AG09319 (cell line): ENCODE measurements around the gene OFD1.

Experiments used
- DNase-seq: peaks from one replicate; pipeline ENCODE4 v3.0.0-alpha.2; 2010; ENCODE audit warnings: low read depth; ENCODE audit errors: extremely low read depth
- TF ChIP-seq, protein P1 (sequence below): IDR thresholded peaks from 2 replicates; pipeline ENCODE4 v1.5.1; 2011; ENCODE audit warnings: low read depth, mild to moderate bottlenecking, inconsistent platforms, low read length, moderate library complexity

Gene OFD1

DNA sequence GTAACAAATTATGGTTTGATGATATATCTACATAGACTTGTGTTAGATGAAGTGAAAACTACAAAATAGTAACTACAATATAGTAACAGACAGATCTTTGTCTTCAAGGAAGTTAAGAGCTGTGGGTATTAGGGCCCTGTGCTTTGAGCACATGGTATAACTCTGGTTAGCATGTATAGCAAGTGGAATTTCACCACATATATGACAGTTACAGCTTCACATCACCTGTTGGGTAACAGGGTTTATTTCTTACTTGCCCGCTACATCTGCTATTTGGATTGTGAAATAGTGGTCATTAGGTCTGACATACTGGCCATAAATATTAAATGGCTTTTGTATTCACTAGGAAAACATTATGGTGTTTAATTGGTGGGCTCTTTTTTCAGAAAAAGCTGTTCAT lies 20.2 kb downstream of the OFD1 start:
- no peak for DNase-seq

DNA sequence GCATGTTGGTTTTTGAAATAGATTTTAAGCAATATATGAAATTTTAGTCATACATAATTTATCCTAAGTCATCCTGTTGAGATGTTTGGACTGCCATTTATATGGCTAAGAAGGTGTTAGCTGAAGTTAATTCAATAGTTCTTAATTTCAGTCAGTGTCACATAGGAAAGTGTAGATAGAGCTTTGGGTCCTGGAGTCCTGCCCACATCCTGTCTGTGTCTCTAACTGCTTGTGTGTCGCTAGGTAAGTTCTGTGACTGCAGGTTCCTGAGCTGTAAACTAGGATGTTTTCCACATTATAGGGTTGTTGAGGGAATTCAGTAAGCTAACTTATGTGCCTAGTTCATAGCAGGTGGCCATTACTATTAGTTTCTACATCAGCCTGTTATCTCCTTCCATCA lies 20.7 kb downstream of the OFD1 start:
- no peak for DNase-seq
- TF ChIP-seq, protein P1, sequence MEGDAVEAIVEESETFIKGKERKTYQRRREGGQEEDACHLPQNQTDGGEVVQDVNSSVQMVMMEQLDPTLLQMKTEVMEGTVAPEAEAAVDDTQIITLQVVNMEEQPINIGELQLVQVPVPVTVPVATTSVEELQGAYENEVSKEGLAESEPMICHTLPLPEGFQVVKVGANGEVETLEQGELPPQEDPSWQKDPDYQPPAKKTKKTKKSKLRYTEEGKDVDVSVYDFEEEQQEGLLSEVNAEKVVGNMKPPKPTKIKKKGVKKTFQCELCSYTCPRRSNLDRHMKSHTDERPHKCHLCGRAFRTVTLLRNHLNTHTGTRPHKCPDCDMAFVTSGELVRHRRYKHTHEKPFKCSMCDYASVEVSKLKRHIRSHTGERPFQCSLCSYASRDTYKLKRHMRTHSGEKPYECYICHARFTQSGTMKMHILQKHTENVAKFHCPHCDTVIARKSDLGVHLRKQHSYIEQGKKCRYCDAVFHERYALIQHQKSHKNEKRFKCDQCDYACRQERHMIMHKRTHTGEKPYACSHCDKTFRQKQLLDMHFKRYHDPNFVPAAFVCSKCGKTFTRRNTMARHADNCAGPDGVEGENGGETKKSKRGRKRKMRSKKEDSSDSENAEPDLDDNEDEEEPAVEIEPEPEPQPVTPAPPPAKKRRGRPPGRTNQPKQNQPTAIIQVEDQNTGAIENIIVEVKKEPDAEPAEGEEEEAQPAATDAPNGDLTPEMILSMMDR = no peak

More for the DNA sequence above, 20.2 kb downstream of the OFD1 start:
- TF ChIP-seq, protein P1 = no peak

DNA sequence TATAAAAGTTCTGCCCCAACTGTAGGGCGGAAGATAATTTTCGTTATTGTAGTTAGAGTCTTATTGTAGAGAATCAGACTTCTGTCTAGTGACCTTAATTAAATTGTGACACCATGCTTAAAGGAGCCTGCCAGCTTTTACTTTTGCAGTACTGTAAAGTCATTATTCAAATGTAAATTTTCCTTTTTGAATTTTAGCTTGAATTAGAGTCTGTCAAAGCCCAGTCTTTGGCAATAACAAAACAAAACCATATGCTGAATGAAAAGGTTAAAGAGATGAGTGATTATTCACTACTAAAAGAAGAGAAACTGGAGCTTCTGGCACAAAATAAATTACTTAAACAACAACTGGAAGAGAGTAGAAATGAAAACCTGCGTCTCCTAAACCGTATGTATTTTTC lies 21.8 kb downstream of the OFD1 start:
- no peak for DNase-seq
- TF ChIP-seq, protein P1 = no peak

DNA sequence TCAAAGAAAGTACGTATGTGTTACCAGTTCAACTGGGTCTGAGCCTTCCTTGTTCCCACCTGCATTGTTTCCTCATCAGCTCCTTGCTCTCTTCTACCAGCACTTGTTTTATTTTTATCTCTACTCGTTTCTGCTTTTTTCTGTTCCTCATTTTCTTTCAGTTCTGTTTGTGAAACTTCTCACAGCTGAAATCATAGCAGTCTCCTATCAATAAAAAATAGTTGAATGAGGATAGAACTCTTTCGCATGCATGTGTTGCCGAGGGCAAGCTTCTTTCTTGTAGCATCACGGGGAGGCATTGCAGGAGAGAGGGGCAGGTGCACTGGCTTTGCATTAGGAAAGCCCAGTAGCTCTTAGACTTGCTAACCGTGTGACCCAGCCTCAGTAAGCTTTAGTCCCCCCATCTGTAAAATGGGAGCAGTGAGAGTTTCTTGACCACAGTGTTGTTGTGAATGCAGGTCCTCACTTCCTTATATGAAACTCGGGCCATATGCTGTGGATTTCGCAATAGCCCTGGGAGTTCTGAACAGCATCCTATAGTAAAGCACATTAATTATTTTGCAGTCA lies 24.7 kb downstream of the OFD1 start:
- TF ChIP-seq, protein P1 = no peak
- DNase-seq = no peak

DNA sequence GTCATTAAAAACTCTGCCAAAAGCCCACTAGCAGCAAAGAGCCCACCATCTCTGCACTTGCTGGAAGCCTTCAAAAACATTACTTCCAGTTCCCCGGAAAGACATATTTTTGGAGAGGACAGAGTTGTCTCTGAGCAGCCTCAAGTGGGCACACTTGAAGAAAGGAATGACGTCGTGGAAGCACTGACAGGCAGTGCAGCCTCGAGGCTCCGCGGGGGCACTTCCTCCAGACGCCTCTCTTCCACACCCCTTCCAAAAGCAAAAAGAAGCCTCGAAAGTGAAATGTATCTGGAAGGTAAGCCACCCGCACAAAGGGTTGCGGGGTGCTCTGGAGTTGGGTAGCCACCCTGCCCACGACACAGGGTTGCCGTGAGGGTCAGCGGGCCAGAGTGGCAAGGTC lies 25.9 kb downstream of the OFD1 start:
- no peak for DNase-seq
- TF ChIP-seq, protein P1 = no peak

DNA sequence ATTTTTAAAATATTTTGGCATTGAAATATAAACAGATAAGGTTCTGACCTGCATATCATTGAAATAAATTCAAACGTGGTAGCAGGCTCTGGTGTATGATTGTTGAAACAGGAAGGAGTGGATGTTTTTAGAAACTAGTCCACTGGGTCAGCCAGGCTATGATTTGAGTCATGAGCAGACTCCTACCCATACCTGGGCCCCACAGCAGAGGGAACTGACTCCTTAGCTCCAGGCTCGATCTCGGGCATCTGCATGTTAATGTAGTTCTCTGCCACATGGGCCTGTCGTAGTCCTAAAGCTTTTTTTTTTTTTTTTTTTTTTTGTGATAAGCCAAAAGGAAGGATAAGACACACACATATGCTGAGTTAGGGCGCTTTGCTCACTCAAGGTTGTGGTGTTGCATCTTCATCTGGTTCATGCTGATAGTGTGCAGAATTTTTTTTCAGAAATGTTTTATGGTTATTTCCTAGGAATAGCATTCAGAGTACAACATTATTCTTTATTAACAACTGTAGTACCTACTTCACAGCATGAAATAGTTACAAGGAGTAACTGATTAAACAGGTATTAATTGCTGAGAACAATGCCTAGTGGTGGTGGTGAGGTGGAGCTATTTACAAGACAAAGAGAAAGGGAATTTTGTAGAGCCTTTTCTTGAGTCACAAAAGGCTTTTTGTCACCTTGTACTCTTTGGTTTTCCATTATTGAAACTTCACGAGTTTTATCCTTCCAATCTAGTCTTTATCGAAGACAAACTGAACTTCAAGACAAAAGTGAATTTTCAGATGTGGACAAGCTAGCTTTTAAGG lies 27.3 kb downstream of the OFD1 start:
- peak; percentile 5 for DNase-seq
- TF ChIP-seq, protein P1 = no peak

DNA sequence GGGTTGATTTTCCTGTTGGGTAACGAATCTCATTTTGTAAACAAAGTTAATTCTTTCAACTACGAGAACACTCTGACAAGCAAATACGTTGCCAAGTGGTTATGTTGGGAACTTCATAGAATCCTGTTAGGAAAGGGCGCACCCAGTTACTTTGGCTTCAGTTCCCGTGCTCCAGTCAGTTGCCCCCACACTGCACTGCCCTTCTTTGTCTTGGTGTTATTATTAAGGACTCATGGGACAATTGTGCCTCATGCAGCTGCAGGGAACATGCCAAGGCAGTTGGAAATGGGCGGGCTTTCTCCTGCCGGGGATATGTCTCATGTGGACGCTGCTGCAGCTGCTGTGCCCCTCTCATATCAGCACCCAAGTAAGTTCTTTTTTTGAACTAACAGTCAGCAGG lies 28.9 kb downstream of the OFD1 start:
- DNase-seq = no peak
- TF ChIP-seq, protein P1 = no peak
